LHCN-M2 (cell line): ENCODE data around the gene CCDC141. TPM values are rescaled to one million over a fixed set of nuclear protein-coding genes. Genes with fewer than 3 reads are reported as not detected.
"Not testable (repeated sequence)": the region's sequence is repeated elsewhere in the genome, so short reads cannot be mapped to it uniquely, and the experiment has no call there.

ENCODE experiments used
- DNase-seq: peaks from one replicate; pipeline ENCODE4 v3.0.0-alpha.2; 2012; ENCODE audit warnings: low read depth
- total RNA-seq: library from RNA; depleted of rRNA; stranded (reverse); fragments of >200 nt; gene quantifications from 2 replicates; pipeline ENCODE4 v1.2.3, GENCODE V29; 2014

CCDC141 gene
- total RNA-seq, 1 experiment from 2014 or later, result 3.7 TPM

DNA sequence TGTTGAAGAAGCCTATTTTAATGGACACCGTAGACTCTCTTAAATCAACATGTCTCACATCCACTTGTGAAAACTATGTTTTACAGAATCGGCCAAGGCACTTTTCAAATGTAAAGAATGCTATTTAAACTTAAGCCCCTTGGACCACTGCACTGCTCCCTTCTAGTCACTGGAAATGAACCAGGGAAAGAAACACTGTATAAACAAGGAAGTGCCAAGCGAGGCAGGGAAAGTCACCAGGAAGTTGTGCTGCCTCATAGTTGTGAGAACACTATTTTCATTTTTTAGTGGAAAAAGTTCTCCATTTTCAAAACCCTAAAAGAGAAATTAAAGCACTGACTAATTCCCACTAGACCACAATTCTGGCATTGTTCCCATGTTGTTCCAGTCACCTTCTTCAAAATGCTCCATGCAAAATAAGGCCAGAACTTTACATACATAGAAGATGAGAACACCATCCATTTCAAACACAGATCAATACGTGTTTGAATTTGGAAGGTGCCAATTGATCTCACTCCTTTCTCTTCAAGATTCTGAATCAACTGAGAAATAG lies 13.5 kb downstream of the CCDC141 start:
- peak; percentile 59 for DNase-seq

DNA sequence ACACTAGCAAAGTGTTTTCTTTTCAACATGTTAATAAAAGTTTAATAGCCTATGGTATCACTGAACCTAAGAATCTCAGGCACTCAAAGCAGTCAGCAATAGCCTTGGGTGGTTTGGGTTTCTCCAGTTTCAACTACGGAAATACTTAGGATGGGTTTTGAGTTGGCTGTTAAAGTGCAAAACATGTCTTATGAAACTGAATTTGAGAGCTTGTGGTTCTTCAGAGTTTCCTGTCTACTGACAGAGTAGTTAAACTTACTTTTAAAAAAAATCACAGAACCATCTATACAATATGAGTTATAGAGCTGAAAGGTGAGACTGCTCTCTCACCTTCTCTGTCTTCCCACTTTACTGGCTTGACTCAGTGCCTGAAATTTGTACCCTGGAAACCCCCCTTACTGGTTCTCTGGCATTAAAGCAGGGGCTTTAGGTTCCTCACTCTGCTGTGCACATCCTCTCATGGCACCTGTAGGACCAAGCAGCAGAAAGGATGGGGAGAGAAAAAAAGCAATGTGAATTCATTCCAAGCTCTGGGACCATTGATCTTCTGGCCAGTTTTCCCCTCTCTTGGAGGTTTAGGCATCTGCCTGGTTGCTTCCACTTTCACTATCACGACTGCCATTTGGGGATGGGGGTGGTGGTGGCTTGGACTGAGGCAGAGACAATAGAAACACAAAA lies 18.1 kb downstream of the CCDC141 start:
- DNase-seq, result peak; percentile 48

DNA sequence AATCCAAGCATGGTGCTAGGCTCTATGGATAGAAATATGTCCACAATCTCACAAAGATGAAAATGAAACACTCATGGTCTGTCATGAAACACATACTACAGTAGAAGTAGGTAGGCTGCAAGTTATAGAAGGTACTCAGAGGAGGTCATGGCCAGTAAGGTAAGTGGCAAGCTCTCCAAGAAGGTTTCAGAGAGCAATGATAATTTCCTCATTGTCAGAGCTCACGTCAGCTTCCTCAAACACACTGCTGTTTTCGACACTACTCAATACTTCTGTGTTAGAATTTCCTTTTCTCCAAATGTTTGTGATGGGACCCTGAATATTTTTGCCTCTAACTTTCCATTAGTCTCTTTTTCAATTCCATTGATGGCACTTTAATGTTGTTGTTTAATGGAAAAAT lies 25.5 kb downstream of the CCDC141 start:
- DNase-seq, result no peak

DNA sequence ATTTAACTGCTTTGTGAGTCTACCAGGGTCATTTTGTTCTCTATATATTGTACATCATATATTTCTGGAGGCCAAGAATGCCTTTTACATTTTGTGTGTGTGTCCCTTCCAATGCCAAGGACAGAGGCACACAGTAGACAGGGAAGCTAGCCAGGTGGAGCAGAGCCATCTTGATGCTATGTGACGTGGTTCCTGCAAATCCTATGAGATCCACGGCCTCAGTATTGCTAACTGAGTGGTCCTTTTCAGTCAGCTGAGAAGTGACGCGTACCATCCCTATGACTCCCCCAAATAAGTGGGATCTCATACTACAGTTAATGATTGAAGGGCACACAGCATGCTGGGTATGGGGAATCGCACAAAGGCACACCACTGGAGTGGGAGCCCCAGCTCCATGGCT lies 27.3 kb downstream of the CCDC141 start:
- no peak for DNase-seq

DNA sequence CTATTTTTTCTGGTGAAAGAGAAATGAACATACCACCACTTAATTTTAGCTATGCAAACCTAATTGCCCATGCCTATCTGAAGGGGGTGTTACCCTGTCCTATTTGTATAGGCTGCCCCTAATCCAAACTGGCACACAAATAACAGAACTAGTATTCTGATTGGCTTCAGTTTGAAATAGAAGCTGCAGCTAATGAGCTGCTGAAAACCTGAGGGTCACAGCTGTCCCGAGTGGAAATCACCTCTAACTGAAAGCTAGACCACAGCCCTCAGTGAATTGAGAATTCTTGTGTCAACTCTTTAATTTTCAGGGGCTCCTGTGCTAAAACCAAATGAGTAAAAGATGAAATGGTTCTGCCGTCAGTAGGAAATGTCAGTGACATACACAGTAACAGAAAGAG lies 28.7 kb downstream of the CCDC141 start:
- DNase-seq, result no peak

DNA sequence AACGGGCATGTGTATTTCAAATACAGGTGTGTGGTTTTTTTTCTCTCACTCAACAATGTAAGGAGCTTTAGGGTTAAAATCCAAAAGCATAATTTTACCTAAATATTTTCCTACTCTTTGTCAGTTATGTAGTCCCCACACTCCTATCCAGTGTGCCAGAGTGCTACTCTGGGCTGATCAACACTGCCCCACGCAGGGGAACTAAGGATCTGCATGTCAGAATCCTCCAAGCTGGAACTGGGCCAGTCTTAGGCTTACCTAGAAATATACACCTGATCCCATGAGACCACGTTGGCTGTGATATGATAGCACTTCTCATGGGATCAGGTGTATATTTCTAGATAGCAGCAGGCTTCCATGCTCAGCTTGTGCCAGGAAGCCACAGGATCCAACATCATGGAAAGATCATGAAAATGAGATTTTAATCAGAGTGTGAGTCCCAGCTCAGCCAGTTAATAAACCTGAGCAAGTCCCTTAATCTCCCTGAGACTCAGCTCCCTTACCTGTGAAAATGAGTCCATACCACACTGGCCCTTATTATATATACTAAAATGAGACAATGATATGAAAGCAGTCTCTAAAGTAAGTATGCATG lies 29.7 kb downstream of the CCDC141 start:
- peak; percentile 25 for DNase-seq

DNA sequence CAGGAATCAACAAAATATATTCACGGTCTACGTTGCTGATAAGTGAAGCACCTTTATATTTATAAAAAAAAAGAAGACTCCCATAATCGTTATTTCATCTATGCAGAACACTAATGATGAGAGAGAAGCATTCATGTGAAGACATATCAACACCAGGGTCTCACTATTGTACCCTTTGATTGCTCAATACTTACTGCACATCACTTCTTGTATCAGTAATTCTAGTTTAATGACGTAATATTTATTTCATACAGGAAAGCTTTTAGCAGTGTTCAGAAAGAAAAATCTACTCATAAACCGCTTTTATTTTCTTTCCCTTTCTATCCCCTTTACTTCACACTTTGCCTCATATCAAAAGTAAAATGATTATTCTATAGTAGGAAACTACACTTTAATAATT lies 30.7 kb downstream of the CCDC141 start:
- DNase-seq, result no peak

DNA sequence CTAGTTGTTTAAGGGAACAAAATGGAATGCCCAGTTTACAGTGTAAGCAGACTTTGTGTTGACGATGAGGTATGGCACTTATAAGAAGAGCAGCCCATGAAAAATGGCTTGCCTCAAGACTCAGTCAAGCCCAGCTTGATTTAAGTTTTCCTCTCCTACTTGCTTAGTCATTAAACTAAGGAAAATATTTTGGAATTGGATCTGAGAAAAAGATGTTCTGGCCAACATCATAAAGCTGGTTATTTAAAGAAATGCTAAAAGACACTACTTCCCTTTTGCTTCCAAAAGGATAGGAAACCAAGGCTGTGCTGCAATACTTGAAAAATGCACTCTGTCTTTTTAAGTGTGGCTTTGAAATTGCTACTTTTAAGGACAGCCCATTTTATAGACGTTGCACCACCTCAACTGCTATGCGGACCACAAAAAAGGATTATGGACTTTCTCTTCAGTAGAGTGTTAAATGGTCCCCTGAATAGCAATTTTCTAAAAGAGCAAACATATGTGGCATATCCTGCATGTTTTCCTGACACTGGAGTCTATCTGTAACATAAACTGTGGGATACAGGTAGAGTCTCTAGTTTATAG lies 32.1 kb downstream of the CCDC141 start:
- no peak for DNase-seq

DNA sequence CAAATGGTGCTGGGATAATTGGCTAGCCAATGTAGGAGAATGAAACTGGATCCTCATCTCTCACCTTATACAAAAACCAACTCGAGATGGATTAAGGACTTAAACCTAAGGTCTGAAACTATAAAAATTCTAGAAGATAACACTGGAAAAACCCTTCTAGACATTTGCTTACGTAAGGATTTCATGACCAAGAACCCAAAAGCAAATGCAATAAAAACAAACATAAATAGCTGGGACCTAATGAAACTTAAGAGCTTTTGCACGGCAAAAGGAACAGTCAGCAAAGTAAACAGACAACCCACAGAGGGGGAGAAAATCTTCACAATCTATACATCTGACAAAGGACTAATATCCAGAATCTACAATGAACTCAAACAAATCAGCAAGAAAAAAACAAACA lies 35.7 kb downstream of the CCDC141 start:
- DNase-seq, result not testable (repeated sequence)

DNA sequence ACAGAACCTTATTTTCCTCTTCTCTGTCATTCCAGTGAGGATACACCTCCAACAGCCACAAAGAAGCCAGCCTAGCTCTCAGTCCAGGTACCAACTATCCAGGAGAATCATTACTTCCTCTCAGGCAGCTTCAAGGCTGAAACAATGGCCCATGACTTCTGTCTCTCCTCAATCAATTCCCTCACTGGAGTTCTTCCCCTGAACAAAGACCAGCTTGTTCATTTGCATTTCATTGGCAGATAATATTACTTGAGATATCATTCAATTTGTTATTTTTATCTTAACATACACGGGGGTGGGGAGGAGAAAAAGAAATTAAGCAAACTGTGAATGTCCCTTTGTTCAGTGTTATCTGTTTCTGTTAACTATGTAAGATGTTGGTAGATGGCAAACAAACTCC lies 44.0 kb downstream of the CCDC141 start:
- DNase-seq, result no peak

DNA sequence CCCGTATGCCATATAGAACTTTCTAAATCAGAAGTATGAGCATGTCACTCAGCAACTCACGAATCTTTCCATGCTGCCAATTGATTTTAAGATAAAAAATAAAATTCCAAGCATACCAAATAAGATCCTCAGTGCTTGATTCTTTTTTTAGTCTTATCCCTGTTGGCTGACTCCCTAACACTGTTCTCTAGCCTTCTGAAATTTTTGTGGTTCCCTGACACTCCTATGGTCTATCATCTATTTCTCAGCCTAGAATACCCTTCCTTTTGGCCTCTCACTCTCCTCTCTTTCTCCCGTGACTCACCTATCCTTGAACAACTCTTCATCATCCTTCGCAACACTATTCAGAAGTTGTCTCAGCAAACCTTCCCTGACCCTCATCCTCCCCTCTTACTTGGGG lies 50.5 kb downstream of the CCDC141 start:
- DNase-seq, result peak; percentile 4

DNA sequence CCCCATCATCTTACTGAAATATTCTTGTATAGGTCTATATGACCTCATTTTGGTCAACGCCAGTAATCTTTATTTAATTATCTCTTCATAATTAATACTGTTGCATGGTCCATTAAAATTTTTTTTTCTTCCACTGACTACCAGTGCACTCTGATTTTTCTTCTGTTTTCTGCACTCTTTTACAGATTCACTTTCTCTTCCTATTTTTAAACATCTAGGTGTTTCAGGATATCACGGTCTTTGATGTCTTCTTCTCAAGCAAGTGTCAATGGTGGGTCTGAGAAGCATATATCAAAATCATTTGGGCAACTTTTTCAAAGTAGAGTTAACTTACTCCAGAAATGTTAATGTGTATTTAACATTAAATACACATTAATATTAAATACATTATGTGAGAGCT lies 51.4 kb downstream of the CCDC141 start:
- DNase-seq, result no peak

DNA sequence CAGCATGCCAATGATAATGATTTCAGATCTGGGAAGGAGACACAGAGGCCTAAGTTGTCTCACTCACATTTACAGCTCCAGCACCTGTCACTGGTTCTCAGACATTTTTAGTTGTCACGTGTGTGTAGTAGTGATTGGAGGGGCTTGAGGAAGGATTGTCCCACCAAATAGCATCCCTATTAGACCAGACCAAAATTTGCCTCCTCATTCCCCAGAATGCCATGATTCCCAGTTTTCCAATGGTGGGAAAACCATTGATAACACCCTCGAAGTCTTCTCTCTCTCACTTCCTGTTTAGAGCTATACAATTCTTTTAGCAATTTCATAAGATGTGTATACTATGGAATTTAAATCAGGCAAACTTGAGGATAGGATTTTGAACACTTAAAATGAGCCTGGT lies 52.5 kb downstream of the CCDC141 start:
- DNase-seq, result no peak

DNA sequence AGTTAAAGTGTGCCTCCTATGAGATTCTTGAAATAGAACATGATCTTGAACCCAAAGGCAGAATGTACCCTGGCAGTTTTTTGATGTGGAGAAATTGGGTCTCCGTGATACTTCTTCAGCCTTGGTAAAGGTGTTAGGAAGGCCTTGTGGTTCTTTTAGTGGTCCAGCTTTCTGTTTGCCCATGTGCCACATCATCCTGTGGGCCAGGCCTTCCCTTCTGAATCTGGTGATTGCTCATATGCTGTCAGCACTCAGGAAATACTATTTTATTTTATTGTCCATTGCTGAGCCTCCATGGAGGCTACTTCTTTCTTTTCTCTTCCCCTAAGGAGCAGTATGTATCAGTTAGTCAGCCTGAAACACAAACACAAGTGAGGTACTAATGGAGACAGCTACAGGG lies 52.9 kb downstream of the CCDC141 start:
- DNase-seq, result no peak

DNA sequence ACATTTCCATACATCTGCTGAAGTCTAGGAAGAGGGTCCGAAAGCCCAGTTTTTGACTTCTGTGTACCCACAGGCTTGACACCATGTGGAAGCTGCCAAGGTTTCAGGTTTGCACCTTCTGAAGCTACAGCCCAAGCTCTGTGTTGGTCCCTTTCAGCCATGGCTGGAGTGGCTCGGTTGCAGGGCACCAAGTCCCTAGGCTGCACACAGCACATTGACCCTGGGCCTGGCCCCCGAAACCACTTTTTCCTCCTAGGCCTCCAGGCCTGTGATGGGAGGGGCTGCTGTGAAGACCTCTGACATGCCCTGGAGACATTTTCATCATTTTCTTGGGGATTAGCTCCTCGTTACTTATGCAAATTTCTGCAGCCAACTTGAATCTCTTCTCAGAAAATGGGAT lies 55.7 kb downstream of the CCDC141 start:
- DNase-seq, result no peak

DNA sequence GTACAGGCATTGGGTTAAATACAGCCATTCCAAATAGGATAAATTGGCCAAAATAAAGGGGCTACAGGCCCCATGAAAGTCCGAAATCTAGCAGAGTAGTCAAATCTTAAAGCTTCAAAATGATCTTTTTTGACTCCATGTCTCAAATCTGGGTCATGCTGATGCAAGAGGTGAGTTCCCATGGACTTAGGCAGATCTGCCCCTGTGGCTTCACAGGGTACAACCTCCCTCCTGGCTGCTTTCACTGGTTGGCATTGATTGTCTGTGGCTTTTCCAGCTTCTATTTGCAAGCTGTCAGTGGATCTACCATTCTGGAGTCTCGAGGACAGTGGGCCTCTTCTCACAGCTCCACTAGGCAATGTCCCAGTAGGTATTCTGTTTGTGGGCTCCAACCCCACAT lies 56.1 kb downstream of the CCDC141 start:
- DNase-seq, result no peak

DNA sequence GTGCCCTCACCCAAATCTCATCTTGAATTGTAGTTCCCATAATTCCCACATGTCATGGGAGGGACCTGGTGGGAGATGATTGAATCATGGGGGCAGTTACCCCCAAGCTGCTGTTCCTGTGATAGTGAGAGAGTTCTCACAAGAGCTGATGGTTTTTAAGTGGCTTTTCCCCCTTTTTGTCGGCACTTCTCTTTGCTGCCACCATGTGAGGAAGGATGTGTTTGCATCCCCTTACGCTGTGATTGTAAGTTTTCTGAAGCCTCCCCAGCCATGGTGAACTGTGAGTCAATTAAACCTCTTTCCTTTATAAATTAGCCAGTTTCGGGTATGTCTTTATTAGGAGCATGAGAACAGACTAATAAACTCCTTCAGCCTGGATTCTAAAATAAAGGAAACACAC lies 57.2 kb downstream of the CCDC141 start:
- DNase-seq, result peak; percentile 24

DNA sequence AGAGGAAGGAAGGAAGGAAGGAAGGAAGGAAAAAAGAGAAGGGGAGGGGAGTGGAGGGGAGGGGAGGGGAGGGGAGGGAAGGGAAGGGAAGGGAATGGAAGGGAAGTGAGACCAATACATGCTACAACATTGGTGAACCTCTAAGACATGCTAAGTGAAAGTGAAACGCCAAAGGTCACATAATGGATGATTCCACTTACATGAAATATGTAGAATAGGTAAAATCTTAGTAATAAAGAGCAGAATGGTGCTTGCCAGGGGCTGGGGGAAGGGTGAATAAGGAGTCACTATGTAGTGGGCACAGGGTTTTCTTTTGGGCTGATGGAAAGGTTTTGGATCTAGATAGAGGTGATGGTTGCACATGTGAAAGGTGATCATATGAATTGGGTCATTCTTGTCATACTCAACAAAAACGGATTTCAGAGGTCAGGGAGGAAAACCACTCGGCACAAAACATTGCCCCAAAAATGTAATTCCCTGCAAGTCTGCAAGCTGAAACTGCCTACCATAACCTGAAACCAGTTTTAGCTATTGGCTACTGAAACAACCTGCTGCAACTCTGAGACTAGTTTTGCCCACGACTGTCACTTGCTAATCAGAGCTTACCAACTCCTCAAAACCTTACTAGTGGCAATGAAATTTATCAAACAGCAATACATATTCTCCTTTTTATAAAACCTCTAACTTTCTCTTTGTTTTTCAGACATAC lies 59.2 kb downstream of the CCDC141 start:
- no peak for DNase-seq

DNA sequence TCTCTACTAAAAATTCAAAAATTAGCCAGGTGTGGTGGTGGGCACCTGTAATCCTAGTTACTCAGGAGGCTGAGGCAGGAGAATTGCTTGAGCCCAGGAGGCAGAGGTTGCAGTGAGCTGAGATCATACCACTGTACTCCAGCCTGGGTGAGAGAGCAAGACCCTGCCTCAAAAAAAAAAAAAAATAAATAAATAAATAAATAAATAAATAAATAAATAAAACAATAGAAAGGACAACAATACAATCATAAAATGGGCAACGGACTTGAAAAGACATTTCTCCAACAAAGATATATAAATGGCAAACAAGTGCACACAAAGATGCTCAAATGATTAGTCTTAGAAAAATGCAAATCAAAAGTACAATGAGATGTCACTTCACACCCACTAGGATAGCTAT lies 60.5 kb downstream of the CCDC141 start:
- DNase-seq, result not testable (repeated sequence)

DNA sequence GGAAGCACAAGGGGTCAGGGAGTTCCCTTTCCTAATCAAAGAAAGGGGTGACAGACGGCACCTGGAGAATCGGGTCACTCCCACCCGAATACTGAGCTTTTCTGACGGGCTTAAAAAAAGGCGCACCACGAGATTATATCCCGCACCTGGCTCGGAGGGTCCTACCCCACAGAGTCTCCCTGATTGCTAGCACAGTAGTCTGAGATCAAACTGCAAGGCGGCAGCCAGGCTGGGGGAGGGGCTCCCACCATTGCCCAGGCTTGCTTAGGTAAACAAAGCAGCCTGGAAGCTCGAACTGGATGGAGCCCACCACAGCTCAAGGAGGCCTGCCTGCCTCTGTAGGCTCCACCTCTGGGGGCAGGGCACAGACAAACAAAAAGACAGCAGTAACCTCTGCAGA lies 67.3 kb downstream of the CCDC141 start:
- DNase-seq, result not testable (repeated sequence)

DNA sequence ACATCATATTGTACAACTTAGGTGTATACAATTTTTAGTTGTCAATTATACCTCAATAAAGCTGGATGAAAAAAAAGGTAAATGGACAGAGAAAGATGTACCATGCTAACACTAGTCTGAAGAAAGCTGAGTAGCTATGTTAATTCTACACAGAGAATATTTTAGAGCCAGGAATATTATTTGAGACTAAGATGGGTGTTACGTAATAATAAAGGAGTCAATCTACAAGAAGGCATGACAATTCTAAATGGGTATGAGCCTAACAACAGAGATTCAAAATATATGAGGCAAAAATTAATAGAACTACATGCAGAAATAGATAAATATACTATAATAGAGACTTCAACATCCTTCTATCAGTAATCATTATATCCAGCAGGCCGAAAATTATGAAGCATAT lies 69.1 kb downstream of the CCDC141 start:
- no peak for DNase-seq

DNA sequence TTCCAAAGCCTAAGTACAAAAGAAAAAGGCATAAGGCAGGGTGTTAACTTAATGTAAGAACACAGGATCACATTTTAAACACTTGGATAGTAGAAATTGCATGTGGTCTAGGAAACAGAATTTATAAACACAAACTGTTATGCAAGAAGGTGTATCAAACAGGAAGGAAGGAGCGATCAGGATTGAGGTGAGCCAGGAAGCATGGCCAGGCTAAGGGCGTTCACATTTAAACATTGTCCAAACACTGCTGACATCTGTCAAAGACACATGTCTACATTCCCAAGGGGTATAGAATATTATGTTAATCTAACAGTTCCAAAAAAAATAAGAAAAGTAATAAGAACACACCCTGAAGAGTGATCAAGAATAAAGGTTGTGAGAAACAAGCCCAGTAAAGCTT lies 71.3 kb downstream of the CCDC141 start:
- no peak for DNase-seq
